DND-41 (cell line): ENCODE data around the gene STPG3.

ENCODE experiments used
- ATAC-seq: fragments of 200-7000 bp; cut with Tn5 transposase; 3 replicates; pipeline ENCODE4 v1.9.1; 2021; ENCODE audit warnings: low read depth; ENCODE audit not compliant: insufficient read depth
- DNase-seq: peaks from one replicate; pipeline ENCODE4 v3.0.0-alpha.2; 2020
- H2AFZ ChIP-seq: 2 replicates; pipeline ENCODE4 v1.6.0; 2012; ENCODE audit warnings: low read depth, low read length
- H3K27ac ChIP-seq: 2 replicates; pipeline ENCODE4 v1.5.1; 2012; ENCODE audit warnings: low read length, inconsistent platforms
- H3K27me3 ChIP-seq: fragments of 200-600 bp; sonication (generic); 2 replicates; pipeline ENCODE4 v1.6.0; 2012; ENCODE audit warnings: low read length, mild to moderate bottlenecking, inconsistent platforms; ENCODE audit not compliant: insufficient read depth, poor library complexity
- H3K36me3 ChIP-seq: 2 replicates; pipeline ENCODE4 v1.5.1; 2012; ENCODE audit warnings: low read length, inconsistent platforms; ENCODE audit not compliant: insufficient read depth
- H3K4me1 ChIP-seq: 2 replicates; pipeline ENCODE4 v1.5.1; 2012; ENCODE audit warnings: mild to moderate bottlenecking, low read length; ENCODE audit not compliant: insufficient read depth
- H3K4me2 ChIP-seq: 2 replicates; pipeline ENCODE4 v1.6.0; 2012; ENCODE audit warnings: mild to moderate bottlenecking, moderate library complexity, low read length, inconsistent platforms; ENCODE audit not compliant: insufficient read depth
- H3K4me3 ChIP-seq, 2 experiments: fragments of 200-600 bp in 1 of 2; shearing (Covaris generic) in 1 of 2; 2 replicates each; pipeline ENCODE4 v1.5.1; 2012 to 2016; ENCODE audit warnings: inconsistent platforms in 2 of 2, low read length in 2 of 2, mild to moderate bottlenecking in 2 of 2, low read depth in 1 of 2, moderate library complexity in 1 of 2
- H3K79me2 ChIP-seq: 2 replicates; pipeline ENCODE4 v1.6.0; 2012; ENCODE audit warnings: low read length, inconsistent platforms; ENCODE audit not compliant: insufficient read depth
- H3K9ac ChIP-seq: 2 replicates; pipeline ENCODE4 v1.6.0; 2012; ENCODE audit warnings: low read depth, mild to moderate bottlenecking, inconsistent platforms, low read length, moderate library complexity
- H3K9me3 ChIP-seq: 2 replicates; pipeline ENCODE4 v1.5.1; 2012; ENCODE audit warnings: low read length, moderate library complexity, mild to moderate bottlenecking, inconsistent platforms; ENCODE audit not compliant: insufficient read depth, severe bottlenecking
- H4K20me1 ChIP-seq: 2 replicates; pipeline ENCODE4 v1.6.0; 2012; ENCODE audit warnings: low read length; ENCODE audit not compliant: insufficient read depth
- EZH2 ChIP-seq: IDR thresholded peaks from 3 replicates; pipeline ENCODE4 v1.6.1; 2012; ENCODE audit warnings: borderline replicate concordance, low read depth, mild to moderate bottlenecking, moderate library complexity, low read length, inconsistent platforms; ENCODE audit not compliant: severe bottlenecking
- TF ChIP-seq, protein P1 (sequence below): IDR thresholded peaks from 2 replicates; pipeline ENCODE4 v1.5.1; 2012; ENCODE audit warnings: borderline replicate concordance, low read length, moderate library complexity, mild to moderate bottlenecking; ENCODE audit not compliant: poor library complexity, severe bottlenecking; ENCODE audit errors: extremely low read depth

Gene STPG3

DNA sequence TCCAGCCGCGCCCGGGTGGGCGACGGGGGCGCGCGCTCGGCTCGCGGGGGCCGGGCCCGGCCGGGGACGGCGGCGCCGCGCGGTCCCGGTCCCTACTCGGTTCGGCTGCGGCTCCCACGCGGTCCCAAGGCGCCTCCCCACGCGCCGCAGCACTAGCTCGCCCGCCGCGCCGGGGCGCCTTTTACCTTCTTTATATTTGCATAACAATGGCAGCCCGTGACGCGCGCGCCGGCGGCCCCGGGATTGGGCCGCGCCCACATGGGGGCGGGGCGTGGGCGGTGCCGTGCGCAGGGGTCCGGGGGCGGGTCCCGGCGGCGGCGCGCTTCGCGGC is 51.0 kb downstream of the STPG3 start, which contains the start of gene NRARP:
Gene NRARP, minus strand, starts transcription at position 154 of the 331 bp plus-strand sequence. CDS start 343 bp downstream, outside the sequence.
- H3K4me3 ChIP-seq = no peak within 1 kb of the TSS
- TF ChIP-seq, protein P1, sequence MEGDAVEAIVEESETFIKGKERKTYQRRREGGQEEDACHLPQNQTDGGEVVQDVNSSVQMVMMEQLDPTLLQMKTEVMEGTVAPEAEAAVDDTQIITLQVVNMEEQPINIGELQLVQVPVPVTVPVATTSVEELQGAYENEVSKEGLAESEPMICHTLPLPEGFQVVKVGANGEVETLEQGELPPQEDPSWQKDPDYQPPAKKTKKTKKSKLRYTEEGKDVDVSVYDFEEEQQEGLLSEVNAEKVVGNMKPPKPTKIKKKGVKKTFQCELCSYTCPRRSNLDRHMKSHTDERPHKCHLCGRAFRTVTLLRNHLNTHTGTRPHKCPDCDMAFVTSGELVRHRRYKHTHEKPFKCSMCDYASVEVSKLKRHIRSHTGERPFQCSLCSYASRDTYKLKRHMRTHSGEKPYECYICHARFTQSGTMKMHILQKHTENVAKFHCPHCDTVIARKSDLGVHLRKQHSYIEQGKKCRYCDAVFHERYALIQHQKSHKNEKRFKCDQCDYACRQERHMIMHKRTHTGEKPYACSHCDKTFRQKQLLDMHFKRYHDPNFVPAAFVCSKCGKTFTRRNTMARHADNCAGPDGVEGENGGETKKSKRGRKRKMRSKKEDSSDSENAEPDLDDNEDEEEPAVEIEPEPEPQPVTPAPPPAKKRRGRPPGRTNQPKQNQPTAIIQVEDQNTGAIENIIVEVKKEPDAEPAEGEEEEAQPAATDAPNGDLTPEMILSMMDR = no peak
- no peak within 1 kb of the TSS for H2AFZ ChIP-seq
- ATAC-seq (no peak), DNase-seq (no peak)
- no peaks in the 10 kb centered on the region for H3K9me3 ChIP-seq
- H3K36me3 ChIP-seq = no peaks in the 10 kb centered on the region
- no peaks in the 10 kb centered on the region for H4K20me1 ChIP-seq
- no peaks in the 10 kb centered on the region for H3K27me3 ChIP-seq
- H3K79me2 ChIP-seq = no peaks in the 10 kb centered on the region
- H3K27ac ChIP-seq = no peak within 1 kb of the TSS
- no peak within 1 kb of the TSS for H3K4me2 ChIP-seq
- H3K9ac ChIP-seq = no peak within 1 kb of the TSS
- H3K4me1 ChIP-seq = no peaks in the 10 kb centered on the region

DNA sequence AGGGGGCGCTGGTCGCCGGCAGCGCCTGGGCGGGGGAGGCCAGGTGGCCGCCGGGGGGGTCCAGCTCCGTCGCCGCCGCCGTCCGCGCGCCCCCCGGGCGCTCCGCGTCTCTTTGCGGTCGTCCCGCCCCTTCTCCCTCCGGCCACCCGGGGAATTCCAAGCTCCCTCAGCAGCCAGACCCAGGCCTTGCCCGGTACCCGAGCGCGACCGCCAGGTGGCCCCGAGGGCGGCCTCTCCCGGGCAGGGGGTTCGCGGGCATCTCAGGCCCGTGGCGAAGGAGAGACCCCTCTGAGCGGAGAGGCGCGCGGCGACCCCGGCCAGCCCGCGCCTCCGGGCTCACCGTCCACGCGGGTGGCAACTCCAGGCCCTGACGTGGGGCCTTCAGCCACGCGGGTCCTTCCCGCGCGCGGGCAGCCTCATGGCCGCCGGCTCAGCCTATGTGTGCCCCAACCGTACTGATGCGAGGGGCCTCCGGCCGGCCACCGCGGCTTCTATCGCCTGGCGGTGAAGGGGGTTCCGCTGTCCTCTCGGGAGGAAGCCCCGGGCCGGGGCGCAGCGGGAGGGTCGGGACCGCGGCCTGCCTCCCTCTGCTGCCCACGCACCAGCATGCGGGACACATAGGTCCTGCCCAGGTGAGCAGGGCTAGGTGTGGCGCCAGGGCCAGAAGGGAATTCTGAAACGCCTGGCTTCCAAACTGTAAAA is 51.5 kb downstream of the STPG3 start:
- no peaks in the 10 kb centered on the region for H3K36me3 ChIP-seq
- no peaks in the 10 kb centered on the region for H3K27me3 ChIP-seq
- H3K9ac ChIP-seq = no peak overlapping the region
- no peaks in the 10 kb centered on the region for H3K79me2 ChIP-seq
- no peaks in the 10 kb centered on the region for H3K9me3 ChIP-seq
- TF ChIP-seq EZH2 = no peak
- TF ChIP-seq, protein P1 = no peak
- no peak for ATAC-seq
- no peak overlapping the region for H3K27ac ChIP-seq
- no peak overlapping the region for H3K4me3 ChIP-seq
- DNase-seq = no peak
- no peaks in the 10 kb centered on the region for H4K20me1 ChIP-seq
- no peaks in the 10 kb centered on the region for H3K4me1 ChIP-seq
- no peak overlapping the region for H2AFZ ChIP-seq
- no peak overlapping the region for H3K4me2 ChIP-seq
